Type B pancreatic cell (in vitro differentiated cells): Measurements from ENCODE around the gene BRWD1. TPM values are rescaled to one million over a fixed set of nuclear protein-coding genes. Genes with fewer than 3 reads are reported as not detected.
A peak's percentile ranks its signal among the peaks of the same experiment; 100 is the strongest.

Experiments used
- DNase-seq: peaks from one replicate; pipeline ENCODE4 v3.0.0; 2021; ENCODE audit warnings: mixed read lengths; ENCODE audit not compliant: unreplicated experiment; ENCODE audit errors: extremely low spot score
- H3K27ac Mint-ChIP-seq: 2 replicates; pipeline ENCODE4 v1.8.0; 2021; ENCODE audit warnings: mild to moderate bottlenecking, mixed read lengths
- H3K27me3 Mint-ChIP-seq: 2 replicates; pipeline ENCODE4 v1.8.0; 2021; ENCODE audit warnings: mixed read lengths
- H3K36me3 Mint-ChIP-seq: 2 replicates; pipeline ENCODE4 v1.8.0; 2021; ENCODE audit warnings: mixed read lengths
- H3K4me1 Mint-ChIP-seq: one replicate; pipeline ENCODE4 v1.8.0; 2021; ENCODE audit warnings: mixed read lengths; ENCODE audit not compliant: unreplicated experiment
- H3K4me3 Mint-ChIP-seq: 2 replicates; pipeline ENCODE4 v1.8.0; 2021; ENCODE audit warnings: mild to moderate bottlenecking, mixed read lengths
- H3K9me3 Mint-ChIP-seq: 2 replicates; pipeline ENCODE4 v1.8.0; 2021; ENCODE audit warnings: mixed read lengths
- CTCF ChIP-seq: fragments of 200-600 bp; sonication (generic); conservative IDR thresholded peaks from 2 replicates; pipeline ENCODE4 v1.5.0; 2021; ENCODE audit warnings: antibody characterized with exemption, mild to moderate bottlenecking
- long read RNA-seq: library from polyadenylated mRNA; unstranded; transcript quantifications from one replicate; pipeline ENCODE4 v2.0.0, GENCODE V29; 2020
- total RNA-seq: library from RNA; stranded (reverse); gene quantifications from 2 replicates; pipeline ENCODE4 v1.2.1, GENCODE V29; 2021; ENCODE audit warnings: low replicate concordance

BRWD1 gene
- total RNA-seq, result 44.7 and 48.0 TPM in 2 replicates
- long read RNA-seq, transcript BRWD1-202 (5 exons, 2,495 nt), result major isoform, 5 of 69 reads
- long read RNA-seq, partial matches to known transcripts, result 45 of 69 reads
- long read RNA-seq, other reads (novel, unspliced or antisense), result 19 of 69 reads

GRCh38 chr21:39313571-39314142 is at the start of gene BRWD1:
TSS of gene BRWD1 (minus strand) at chr21:39313632. CDS start at chr21:39313491, 141 bp downstream.
- peaks cover 17% of the 10 kb centered on the region for H3K36me3 Mint-ChIP-seq
- TF ChIP-seq CTCF, result peak; percentile 45
- H3K27me3 Mint-ChIP-seq, result peaks cover 8% of the 10 kb centered on the region
- peak; percentile 85 for DNase-seq
- H3K4me3 Mint-ChIP-seq, result peak within 1 kb of the TSS; percentile 94
- no peaks in the 10 kb centered on the region for H3K9me3 Mint-ChIP-seq
- H3K27ac Mint-ChIP-seq, result peak within 1 kb of the TSS; percentile 96
- H3K4me1 Mint-ChIP-seq, result peaks cover 32% of the 10 kb centered on the region

- DNase-seq, result no peak
- Mint-ChIP-seq H3K36me3 (no peaks in the 10 kb centered on the region), H3K27ac (no peak overlapping the region), H3K4me1 (no peaks in the 10 kb centered on the region), H3K4me3 (no peak overlapping the region), H3K9me3 (no peaks in the 10 kb centered on the region), H3K27me3 (peaks cover 4% of the 10 kb centered on the region)
- TF ChIP-seq CTCF, result no peak
Observed at GRCh38 chr21:39362733-39363132, 49.3 kb upstream of the BRWD1 start.

GRCh38 chr21:39359382-39359781 is 46.0 kb upstream of the BRWD1 start:
- no peaks in the 10 kb centered on the region for H3K9me3 Mint-ChIP-seq
- no peaks in the 10 kb centered on the region for H3K36me3 Mint-ChIP-seq
- no peak for TF ChIP-seq CTCF
- no peaks in the 10 kb centered on the region for H3K4me1 Mint-ChIP-seq
- no peak for DNase-seq
- H3K4me3 Mint-ChIP-seq, result no peak overlapping the region
- peaks cover 4% of the 10 kb centered on the region for H3K27me3 Mint-ChIP-seq
- no peak overlapping the region for H3K27ac Mint-ChIP-seq

GRCh38 chr21:39353295-39353694 is 39.9 kb upstream of the BRWD1 start:
- Mint-ChIP-seq H3K9me3 (no peaks in the 10 kb centered on the region), H3K27me3 (no peaks in the 10 kb centered on the region), H3K4me3 (no peak overlapping the region), H3K36me3 (no peaks in the 10 kb centered on the region), H3K27ac (no peak overlapping the region), H3K4me1 (no peaks in the 10 kb centered on the region)
- no peak for TF ChIP-seq CTCF
- DNase-seq, result no peak

GRCh38 chr21:39350094-39351005 is 36.9 kb upstream of the BRWD1 start:
- no peak for DNase-seq
- Mint-ChIP-seq H3K9me3 (no peaks in the 10 kb centered on the region), H3K4me3 (peak overlapping the region; percentile 96)

More at GRCh38 chr21:39350094-39351005, 36.9 kb upstream of the BRWD1 start:
- peaks cover 21% of the 10 kb centered on the region for H3K4me1 Mint-ChIP-seq
- H3K27me3 Mint-ChIP-seq, result no peaks in the 10 kb centered on the region
- H3K36me3 Mint-ChIP-seq, result peaks cover 22% of the 10 kb centered on the region
- peak overlapping the region; percentile 99 for H3K27ac Mint-ChIP-seq
- peak; percentile 49 for TF ChIP-seq CTCF
